ENCODE data around the gene POLR2B.

POLR2B gene

GRCh38 chr4:57037982-57038604 lies 59.4 kb downstream of the POLR2B start:
- Histone ChIP-seq H2AFZ (ENCODE audit: low read depth, low read length) (no peak overlapping the region), H3K27ac (ENCODE audit: low read length, poor library complexity, severe bottlenecking) (peak overlapping the region; percentile 73), H3K14ac (ENCODE audit: low read length in 2 of 2) (no peak overlapping the region)

DNA sequence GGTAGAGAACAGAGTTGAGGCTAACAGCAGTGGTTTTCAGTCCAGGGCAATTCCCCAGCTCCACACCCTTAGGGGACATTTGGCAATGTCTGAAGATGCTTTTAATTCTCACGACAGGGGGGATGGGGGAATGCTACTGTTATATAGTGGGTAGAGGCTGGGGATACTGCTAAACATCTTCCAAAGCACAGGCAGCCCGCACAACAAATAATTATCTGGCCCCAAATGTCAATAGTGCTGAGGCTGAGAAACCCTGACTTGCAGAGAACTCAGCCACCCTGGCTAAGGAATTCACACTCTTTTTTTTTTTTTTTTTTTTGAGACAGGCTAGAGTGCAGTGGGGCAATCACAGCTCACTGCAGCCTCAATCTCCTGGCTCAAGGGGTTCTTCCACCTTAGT lies 60.6 kb downstream of the POLR2B start:
- H3K18ac ChIP-seq (ENCODE audit: low read depth in 1 of 2, low read length in 2 of 2) = no peak overlapping the region
- peak; percentile 58 for DNase-seq
- H2AK5ac ChIP-seq (ENCODE audit: low read length, severe bottlenecking) = no peak overlapping the region
- no peak overlapping the region for H3K14ac ChIP-seq (ENCODE audit: low read length in 2 of 2)
- no peak overlapping the region for H3K4me3 ChIP-seq (ENCODE audit: insufficient read depth in 1 of 2, low read depth in 1 of 2, low read length in 2 of 2)
- no peak overlapping the region for H3K9ac ChIP-seq (ENCODE audit: low read length)
- H3K9me3 ChIP-seq (ENCODE audit: control insufficient read depth, low read length) = no peaks in the 10 kb centered on the region
- no peak overlapping the region for H2BK5ac ChIP-seq (ENCODE audit: low read depth, low read length, poor library complexity, severe bottlenecking)
- no peak overlapping the region for H4K91ac ChIP-seq (ENCODE audit: low read length)
- H3K36me3 ChIP-seq (ENCODE audit: control insufficient read depth in 1 of 2, insufficient read depth in 2 of 2, low read depth in 1 of 2, low read length in 2 of 2) = peaks cover 0 to 38% of the 10 kb centered on the region in 2 experiments
- H3K4me1 ChIP-seq (ENCODE audit: control insufficient read depth, insufficient read depth, low read depth, low read length) = peaks cover 31% of the 10 kb centered on the region
- H2BK12ac ChIP-seq (ENCODE audit: low read length in 2 of 2) = no peak overlapping the region
- H2AFZ ChIP-seq (ENCODE audit: low read depth, low read length) = no peak overlapping the region
- peak overlapping the region; percentile 31 for H3K27ac ChIP-seq (ENCODE audit: low read length, poor library complexity, severe bottlenecking)
- H3K27me3 ChIP-seq (ENCODE audit: control insufficient read depth in 1 of 2, insufficient read depth in 1 of 2, low read length in 2 of 2) = no peaks in the 10 kb centered on the region
- H3K79me1 ChIP-seq (replicated peaks; ENCODE audit: low read length, poor library complexity, severe bottlenecking) = peaks cover 6% of the 10 kb centered on the region
- H4K8ac ChIP-seq (ENCODE audit: low read length) = no peak overlapping the region
- peak overlapping the region; percentile 57 for H2BK15ac ChIP-seq (ENCODE audit: low read depth, poor library complexity, severe bottlenecking)
- no peak overlapping the region for H2BK120ac ChIP-seq (ENCODE audit: low read depth, low read length)
- H3K4ac ChIP-seq (ENCODE audit: low read depth in 1 of 2, low read length in 2 of 2) = no peak overlapping the region
- H3K4me2 ChIP-seq (ENCODE audit: low read length, poor library complexity, severe bottlenecking) = no peak overlapping the region
- no peak overlapping the region for H3K23ac ChIP-seq (ENCODE audit: low read length in 2 of 2)
- 77% methylated on average over 2 of the region's 2 CpGs for WGBS

More at GRCh38 chr4:57037982-57038604, 59.4 kb downstream of the POLR2B start:
- H3K9ac ChIP-seq (ENCODE audit: low read length) = no peak overlapping the region
- H3K79me1 ChIP-seq (replicated peaks; ENCODE audit: low read length, poor library complexity, severe bottlenecking) = peaks cover 6% of the 10 kb centered on the region
- no peaks in the 10 kb centered on the region for H3K27me3 ChIP-seq (ENCODE audit: control insufficient read depth in 1 of 2, insufficient read depth in 1 of 2, low read length in 2 of 2)
- H3K9me3 ChIP-seq (ENCODE audit: control insufficient read depth, low read length) = no peaks in the 10 kb centered on the region
- peaks cover 6 to 45% of the 10 kb centered on the region in 2 experiments for H3K36me3 ChIP-seq (ENCODE audit: control insufficient read depth in 1 of 2, insufficient read depth in 2 of 2, low read depth in 1 of 2, low read length in 2 of 2)
- H3K4me2 ChIP-seq (ENCODE audit: low read length, poor library complexity, severe bottlenecking) = no peak overlapping the region
- no peak overlapping the region for H3K4me3 ChIP-seq (ENCODE audit: insufficient read depth in 1 of 2, low read depth in 1 of 2, low read length in 2 of 2)
- H4K91ac ChIP-seq (ENCODE audit: low read length) = no peak overlapping the region
- no peak overlapping the region for H4K8ac ChIP-seq (ENCODE audit: low read length)
- no peak overlapping the region for H3K23ac ChIP-seq (ENCODE audit: low read length in 2 of 2)
- H3K4ac ChIP-seq (ENCODE audit: low read depth in 1 of 2, low read length in 2 of 2) = no peak overlapping the region
- H2AK5ac ChIP-seq (ENCODE audit: low read length, severe bottlenecking) = peak overlapping the region; percentile 46
- H3K18ac ChIP-seq (ENCODE audit: low read depth in 1 of 2, low read length in 2 of 2) = no peak overlapping the region
- no peak overlapping the region for H2BK15ac ChIP-seq (ENCODE audit: low read depth, poor library complexity, severe bottlenecking)
- no peak overlapping the region for H2BK12ac ChIP-seq (ENCODE audit: low read length in 2 of 2)
- 46% methylated on average over 14 of the region's 15 CpGs for WGBS
- peaks cover 26% of the 10 kb centered on the region for H3K4me1 ChIP-seq (ENCODE audit: control insufficient read depth, insufficient read depth, low read depth, low read length)
- H2BK120ac ChIP-seq (ENCODE audit: low read depth, low read length) = no peak overlapping the region
- DNase-seq = peak; percentile 54
- no peak overlapping the region for H2BK5ac ChIP-seq (ENCODE audit: low read depth, low read length, poor library complexity, severe bottlenecking)

DNA sequence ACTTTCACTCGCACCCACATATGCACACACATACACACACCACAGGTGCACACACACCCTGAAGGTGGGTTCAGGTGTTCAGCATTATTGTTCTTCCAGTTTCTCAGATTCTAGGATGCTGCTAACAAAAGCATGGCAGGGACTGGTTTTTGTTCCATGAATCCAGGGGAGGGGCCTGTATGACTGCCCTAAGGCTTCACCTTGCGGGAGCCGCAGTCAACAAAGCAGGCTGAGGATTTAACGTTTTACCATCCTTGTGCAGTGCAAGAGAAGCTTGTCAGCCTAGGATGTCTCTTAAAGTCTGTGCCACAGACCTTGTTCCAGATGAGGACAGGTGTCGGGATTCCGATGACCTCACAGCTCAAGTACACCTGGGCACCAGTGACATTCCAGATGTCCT lies 61.8 kb downstream of the POLR2B start:
- no peak overlapping the region for H3K23ac ChIP-seq (ENCODE audit: low read length in 2 of 2)
- no peak overlapping the region for H2BK5ac ChIP-seq (ENCODE audit: low read depth, low read length, poor library complexity, severe bottlenecking)
- H4K91ac ChIP-seq (ENCODE audit: low read length) = peak overlapping the region; percentile 37
- H2BK120ac ChIP-seq (ENCODE audit: low read depth, low read length) = no peak overlapping the region
- peak overlapping the region; percentile 30 for H2AK5ac ChIP-seq (ENCODE audit: low read length, severe bottlenecking)
- H3K79me1 ChIP-seq (replicated peaks; ENCODE audit: low read length, poor library complexity, severe bottlenecking) = peaks cover 6% of the 10 kb centered on the region
- no peak overlapping the region for H3K9ac ChIP-seq (ENCODE audit: low read length)
- no peak for DNase-seq
- peaks cover 0 to 38% of the 10 kb centered on the region in 2 experiments for H3K36me3 ChIP-seq (ENCODE audit: control insufficient read depth in 1 of 2, insufficient read depth in 2 of 2, low read depth in 1 of 2, low read length in 2 of 2)
- peak overlapping the region in 1 of 2 experiments; percentile 93 for H2BK12ac ChIP-seq (ENCODE audit: low read length in 2 of 2)
- 92% methylated on average over 6 of the region's 6 CpGs for WGBS
- no peak overlapping the region for H3K14ac ChIP-seq (ENCODE audit: low read length in 2 of 2)
- H2BK15ac ChIP-seq (ENCODE audit: low read depth, poor library complexity, severe bottlenecking) = no peak overlapping the region
- no peak overlapping the region for H4K8ac ChIP-seq (ENCODE audit: low read length)
- no peak overlapping the region for H3K4ac ChIP-seq (ENCODE audit: low read depth in 1 of 2, low read length in 2 of 2)
- no peaks in the 10 kb centered on the region for H3K27me3 ChIP-seq (ENCODE audit: control insufficient read depth in 1 of 2, insufficient read depth in 1 of 2, low read length in 2 of 2)
- peak overlapping the region; percentile 12 to 50 for H3K18ac ChIP-seq (ENCODE audit: low read depth in 1 of 2, low read length in 2 of 2)
- H3K4me3 ChIP-seq (ENCODE audit: insufficient read depth in 1 of 2, low read depth in 1 of 2, low read length in 2 of 2) = no peak overlapping the region
- H3K4me1 ChIP-seq (ENCODE audit: control insufficient read depth, insufficient read depth, low read depth, low read length) = peaks cover 30% of the 10 kb centered on the region
- no peak overlapping the region for H3K4me2 ChIP-seq (ENCODE audit: low read length, poor library complexity, severe bottlenecking)
- H2AFZ ChIP-seq (ENCODE audit: low read depth, low read length) = no peak overlapping the region
- peak overlapping the region; percentile 31 for H3K27ac ChIP-seq (ENCODE audit: low read length, poor library complexity, severe bottlenecking)
- H3K9me3 ChIP-seq (ENCODE audit: control insufficient read depth, low read length) = no peaks in the 10 kb centered on the region

GRCh38 chr4:57041020-57041419 lies 62.3 kb downstream of the POLR2B start:
- Histone ChIP-seq H2AK5ac (ENCODE audit: low read length, severe bottlenecking) (no peak overlapping the region), H3K14ac (ENCODE audit: low read length in 2 of 2) (no peak overlapping the region), H3K4ac (ENCODE audit: low read depth in 1 of 2, low read length in 2 of 2) (no peak overlapping the region), H4K8ac (ENCODE audit: low read length) (no peak overlapping the region), H3K9ac (ENCODE audit: low read length) (no peak overlapping the region), H4K91ac (ENCODE audit: low read length) (no peak overlapping the region), H3K36me3 (ENCODE audit: control insufficient read depth in 1 of 2, insufficient read depth in 2 of 2, low read depth in 1 of 2, low read length in 2 of 2) (peaks cover 0 to 38% of the 10 kb centered on the region in 2 experiments), H3K4me2 (ENCODE audit: low read length, poor library complexity, severe bottlenecking) (no peak overlapping the region), H3K4me3 (ENCODE audit: insufficient read depth in 1 of 2, low read depth in 1 of 2, low read length in 2 of 2) (no peak overlapping the region), H2BK120ac (ENCODE audit: low read depth, low read length) (no peak overlapping the region), H2AFZ (ENCODE audit: low read depth, low read length) (no peak overlapping the region), H2BK5ac (ENCODE audit: low read depth, low read length, poor library complexity, severe bottlenecking) (no peak overlapping the region), H2BK12ac (ENCODE audit: low read length in 2 of 2) (no peak overlapping the region), H3K27me3 (ENCODE audit: control insufficient read depth in 1 of 2, insufficient read depth in 1 of 2, low read length in 2 of 2) (no peaks in the 10 kb centered on the region), H3K9me3 (ENCODE audit: control insufficient read depth, low read length) (no peaks in the 10 kb centered on the region), H3K4me1 (ENCODE audit: control insufficient read depth, insufficient read depth, low read depth, low read length) (peaks cover 30% of the 10 kb centered on the region), H3K79me1 (replicated peaks; ENCODE audit: low read length, poor library complexity, severe bottlenecking) (peaks cover 6% of the 10 kb centered on the region), H2BK15ac (ENCODE audit: low read depth, poor library complexity, severe bottlenecking) (no peak overlapping the region), H3K27ac (ENCODE audit: low read length, poor library complexity, severe bottlenecking) (peak overlapping the region; percentile 45), H3K23ac (ENCODE audit: low read length in 2 of 2) (no peak overlapping the region), H3K18ac (ENCODE audit: low read depth in 1 of 2, low read length in 2 of 2) (no peak overlapping the region)
- DNase-seq = no peak
- WGBS = 72% methylated on average over 1 of the region's 1 CpG
